ENCODE measurements around the gene SAXO1.

GRCh38 chr9:19074229-19074628, 41.2 kb upstream of the SAXO1 start:
- TF ChIP-seq CTCF (IDR thresholded peaks at IDR 0.05) (no peak), POLR2AphosphoS5 (IDR thresholded peaks at IDR 0.05; ENCODE audit: insufficient read depth in 1 of 2, low read depth in 1 of 2) (no peak), POLR2A (IDR thresholded peaks at IDR 0.05) (no peak)

All from vagina (tissue), 2 donors.